Stimulated activated CD8-positive, alpha-beta memory T cell treated with anti-CD3 and anti-CD28 coated beads, Interleukin-4, amount 100 ng/mL, for 1 hour (primary cell): ENCODE measurements around the gene PSMD9.
"Not testable (repeated sequence)": the region's sequence is repeated elsewhere in the genome, so short reads cannot be mapped to it uniquely, and the experiment has no call there.

Experiments used
- DNase-seq, 2 donors: peaks; one replicate each; pipeline ENCODE4 v3.0.0-alpha.2; 2020; ENCODE audit warnings: low read depth in 2 of 2, low spot score in 1 of 2

Gene PSMD9

DNA sequence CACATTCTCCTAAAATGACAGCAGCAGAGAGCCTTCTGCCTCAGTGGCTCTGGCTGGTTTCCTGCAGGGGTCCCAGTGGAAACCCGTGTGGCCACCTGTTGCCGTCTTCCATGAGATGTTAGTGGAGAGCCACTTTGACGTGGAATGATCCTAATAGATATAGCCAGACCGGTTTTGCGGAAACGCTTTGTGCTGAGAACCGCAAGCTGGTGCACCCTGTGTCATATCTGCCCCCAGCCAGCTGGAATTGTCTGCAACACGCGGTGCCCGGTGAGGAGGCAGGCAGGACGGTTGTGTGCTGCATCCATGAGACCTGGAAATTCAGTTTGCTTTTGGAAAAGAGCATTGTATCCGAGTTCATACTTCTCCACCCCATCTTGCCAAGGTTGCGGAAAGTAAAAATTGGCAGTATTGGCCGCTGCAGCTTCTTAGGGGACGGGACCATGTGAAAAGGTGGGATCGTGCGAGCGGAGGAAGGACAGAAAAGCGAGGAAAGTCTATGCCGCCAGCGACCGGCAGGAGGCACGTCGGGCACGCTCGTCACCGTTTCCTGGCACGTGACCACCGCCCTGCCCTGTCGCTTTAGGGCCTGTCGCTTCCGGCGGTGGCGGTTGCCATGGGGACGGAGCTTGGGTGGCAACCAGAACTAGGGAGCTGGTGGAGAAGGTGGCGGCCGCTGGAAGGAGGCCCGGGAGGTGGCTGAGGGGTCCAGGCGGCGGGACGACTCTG, 29.5 kb downstream of the PSMD9 start, which contains the start of gene CFAP251:
Gene CFAP251 (plus strand): TSS at position 643 of the 729 bp plus-strand sequence. CDS start 2,714 bp downstream, outside the sequence.
- peak; percentile 93 to 96 for DNase-seq

DNA sequence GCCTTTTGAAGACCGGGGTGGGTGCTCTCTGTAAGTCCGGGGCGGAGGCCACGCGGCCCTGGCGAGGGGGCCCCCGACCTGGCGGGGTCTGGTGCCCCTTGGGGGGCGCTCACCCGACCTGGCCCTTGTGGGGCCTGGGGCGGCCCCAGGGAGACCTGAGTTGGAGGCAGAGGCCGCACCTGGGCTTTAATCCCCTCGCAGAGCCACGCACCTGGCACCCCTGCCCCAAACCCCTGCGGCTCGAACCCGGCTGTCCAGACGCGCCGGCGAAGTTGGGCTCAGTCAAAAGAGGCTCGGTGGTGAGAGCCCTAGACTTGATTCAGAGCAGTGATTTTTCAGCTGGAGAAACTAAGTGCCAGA, 30.1 kb downstream of the PSMD9 start:
- DNase-seq, result no peak

DNA sequence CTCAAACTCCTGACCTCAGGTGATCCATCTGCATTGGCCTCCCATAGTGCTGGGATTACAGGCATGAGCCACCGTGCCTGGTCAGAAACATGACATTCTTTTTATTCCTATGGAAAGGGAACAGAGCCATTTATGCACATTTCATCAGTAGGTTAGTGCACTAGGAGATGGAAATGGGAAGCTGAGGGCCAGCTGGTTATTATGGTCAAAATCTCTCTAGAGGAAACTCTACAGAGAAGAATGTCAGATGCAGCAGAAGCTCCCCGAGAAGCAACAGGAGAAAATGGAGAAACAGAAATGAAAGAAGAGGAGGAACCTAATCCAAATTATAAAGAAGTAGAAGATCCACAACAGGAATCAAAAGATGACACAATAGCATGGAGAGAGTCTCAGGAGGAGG, 32.5 kb downstream of the PSMD9 start:
- DNase-seq, result no peak

DNA sequence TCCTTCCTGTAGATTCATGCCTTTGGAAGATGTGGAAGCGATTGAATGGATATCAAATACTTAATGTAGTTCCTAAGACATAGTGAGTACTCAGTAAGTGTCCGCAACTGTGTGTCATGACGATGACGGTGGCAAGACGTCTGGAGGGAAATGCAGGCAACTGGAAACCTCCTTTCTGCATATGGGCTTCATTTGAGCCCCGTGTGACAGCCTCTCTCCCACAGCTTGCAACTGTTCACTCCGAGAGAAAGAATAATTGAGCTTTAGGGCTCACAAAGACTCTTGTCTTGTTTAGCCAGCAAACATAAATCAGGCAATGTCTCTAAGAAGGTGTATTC, 36.7 kb downstream of the PSMD9 start:
- no peak for DNase-seq

DNA sequence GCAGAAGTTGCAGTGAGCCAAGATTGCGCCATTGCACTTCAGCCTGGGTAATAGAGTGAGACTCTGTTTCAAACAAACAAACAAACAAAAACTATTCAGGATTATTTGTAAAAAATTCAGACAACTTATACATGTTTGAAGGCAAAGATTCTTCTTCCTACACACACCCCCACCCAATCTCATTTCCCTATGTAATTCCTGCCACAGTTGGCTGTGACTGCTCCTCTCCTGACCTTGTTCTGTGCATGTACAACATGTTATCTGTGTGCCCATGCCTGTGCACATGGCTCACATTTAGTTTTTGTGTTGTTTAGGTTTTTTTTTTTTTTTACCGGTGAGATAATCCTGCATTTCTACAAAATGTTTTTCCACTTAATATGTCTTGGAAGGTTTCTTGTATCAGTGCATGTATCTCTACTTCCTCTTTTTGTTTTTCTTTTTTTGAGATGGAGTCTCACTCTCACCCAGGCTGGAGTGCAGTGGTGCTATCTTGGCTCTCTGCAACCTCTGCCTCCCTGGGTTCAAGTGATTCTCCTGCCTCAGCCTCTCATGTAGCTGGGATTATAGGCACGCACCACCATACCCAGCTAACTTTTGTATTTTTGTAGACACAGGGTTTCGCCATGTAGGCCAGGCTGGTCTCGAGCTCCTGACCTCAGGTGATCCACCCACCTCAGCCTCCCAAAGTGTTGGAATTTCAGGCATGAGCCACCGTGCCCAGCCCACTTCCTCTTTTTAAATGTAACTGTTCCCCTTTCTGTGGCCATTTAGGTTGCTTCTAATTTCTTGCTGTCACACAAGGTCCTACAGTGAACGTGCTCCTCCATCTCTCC, 38.5 kb downstream of the PSMD9 start:
- no peak for DNase-seq

DNA sequence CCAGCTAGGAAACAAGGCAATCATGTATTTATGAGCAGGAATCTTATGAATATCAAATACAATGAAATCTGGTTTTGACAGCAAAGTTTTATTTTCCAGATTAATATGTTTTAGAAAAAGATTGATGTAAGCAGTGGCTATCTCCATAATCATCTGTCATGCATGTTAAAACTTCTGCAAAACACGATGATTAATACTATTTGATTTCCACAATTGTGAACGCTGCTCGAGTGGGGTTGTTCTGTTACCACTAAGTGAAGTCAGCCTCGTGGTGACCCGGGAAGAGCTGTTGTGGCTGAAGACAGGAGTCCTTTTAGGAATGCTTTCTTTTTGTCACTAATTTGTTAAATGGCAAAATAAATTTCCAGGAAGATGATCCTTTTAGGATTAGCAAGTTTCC, 39.2 kb downstream of the PSMD9 start:
- no peak for DNase-seq

DNA sequence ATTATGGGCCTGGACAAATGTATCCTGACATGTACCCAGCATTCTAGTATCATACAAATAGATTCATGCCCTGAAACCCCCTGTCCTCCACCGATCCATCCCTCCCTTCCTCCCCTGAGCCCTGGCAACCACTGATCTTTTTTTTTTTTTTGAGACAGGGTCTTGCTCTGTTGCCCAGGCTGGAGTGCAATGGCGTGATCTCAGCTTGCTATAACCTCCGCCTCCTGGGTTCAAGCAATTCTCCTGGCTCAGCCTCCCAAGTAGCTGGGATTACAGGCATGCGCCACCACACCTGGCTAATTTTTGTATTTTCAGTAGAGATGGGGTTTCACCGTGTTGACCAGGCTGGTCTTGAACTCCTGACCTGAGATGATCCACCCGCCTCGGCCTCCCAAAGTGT, 41.0 kb downstream of the PSMD9 start:
- not testable (repeated sequence) for DNase-seq

DNA sequence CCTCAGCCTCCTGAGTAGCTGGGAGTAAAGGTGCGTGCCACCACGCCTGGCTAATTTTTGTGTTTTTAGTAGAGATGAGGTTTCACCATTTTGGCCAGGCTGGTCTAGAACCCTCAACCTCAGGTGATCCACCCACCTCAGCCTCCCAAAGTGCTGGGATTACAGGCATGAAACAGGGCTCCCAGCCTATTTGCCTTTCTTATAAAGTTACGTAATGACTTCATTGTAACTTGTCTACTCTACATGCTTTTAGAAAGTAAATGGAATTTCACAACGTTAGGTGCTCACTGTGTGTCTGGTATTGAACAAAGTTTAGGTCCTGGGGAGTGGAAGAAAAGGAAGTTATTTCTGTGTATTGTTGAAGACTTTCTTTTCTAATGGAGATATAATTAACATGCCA, 42.3 kb downstream of the PSMD9 start:
- no peak for DNase-seq

DNA sequence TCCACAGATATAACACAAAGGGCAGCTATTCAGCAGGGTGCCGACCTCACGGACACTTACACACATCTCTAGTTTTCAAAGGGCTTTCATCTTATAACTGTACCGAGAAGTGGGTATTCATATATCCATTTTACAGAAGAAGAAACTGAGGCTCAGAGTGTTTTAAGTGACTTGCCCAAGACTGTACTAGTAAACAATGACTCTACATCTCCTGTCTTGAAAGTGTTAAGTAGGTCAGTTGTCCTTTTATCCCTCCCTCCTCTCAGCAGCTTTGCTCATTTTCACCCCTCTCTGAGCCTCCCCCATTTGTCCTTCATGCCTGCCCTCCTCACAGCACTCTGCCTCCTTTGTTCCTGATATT, 43.6 kb downstream of the PSMD9 start:
- no peak for DNase-seq

DNA sequence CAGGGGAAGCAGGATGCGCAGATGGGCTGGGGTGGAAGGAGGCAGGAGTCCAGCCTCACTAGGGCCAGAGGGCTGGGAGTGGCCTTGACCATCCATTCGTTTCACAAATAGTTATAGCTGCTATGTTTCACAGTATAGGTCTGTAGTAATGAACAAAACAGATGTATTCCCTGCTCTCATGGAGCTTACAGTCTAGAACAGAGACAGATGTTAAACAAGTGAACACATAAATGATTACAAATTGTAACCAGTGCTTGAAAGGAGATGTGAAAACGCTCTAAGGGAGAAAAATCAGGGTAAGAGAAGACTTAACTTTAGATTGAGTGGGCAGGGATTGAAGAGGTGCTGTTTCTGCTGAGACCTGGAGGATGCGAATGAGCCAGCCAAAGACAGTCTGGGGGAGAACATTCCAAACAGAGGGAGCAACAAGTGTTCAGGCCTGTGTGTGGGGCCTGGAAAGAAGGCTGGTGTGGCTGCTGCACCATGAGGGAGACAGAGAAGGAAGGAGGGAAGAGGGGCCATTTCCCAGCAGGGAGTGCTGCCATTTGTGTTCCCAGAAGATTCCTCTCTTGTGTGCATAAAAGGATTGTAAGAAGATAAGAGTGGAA, 44.4 kb downstream of the PSMD9 start:
- DNase-seq, result no peak

DNA sequence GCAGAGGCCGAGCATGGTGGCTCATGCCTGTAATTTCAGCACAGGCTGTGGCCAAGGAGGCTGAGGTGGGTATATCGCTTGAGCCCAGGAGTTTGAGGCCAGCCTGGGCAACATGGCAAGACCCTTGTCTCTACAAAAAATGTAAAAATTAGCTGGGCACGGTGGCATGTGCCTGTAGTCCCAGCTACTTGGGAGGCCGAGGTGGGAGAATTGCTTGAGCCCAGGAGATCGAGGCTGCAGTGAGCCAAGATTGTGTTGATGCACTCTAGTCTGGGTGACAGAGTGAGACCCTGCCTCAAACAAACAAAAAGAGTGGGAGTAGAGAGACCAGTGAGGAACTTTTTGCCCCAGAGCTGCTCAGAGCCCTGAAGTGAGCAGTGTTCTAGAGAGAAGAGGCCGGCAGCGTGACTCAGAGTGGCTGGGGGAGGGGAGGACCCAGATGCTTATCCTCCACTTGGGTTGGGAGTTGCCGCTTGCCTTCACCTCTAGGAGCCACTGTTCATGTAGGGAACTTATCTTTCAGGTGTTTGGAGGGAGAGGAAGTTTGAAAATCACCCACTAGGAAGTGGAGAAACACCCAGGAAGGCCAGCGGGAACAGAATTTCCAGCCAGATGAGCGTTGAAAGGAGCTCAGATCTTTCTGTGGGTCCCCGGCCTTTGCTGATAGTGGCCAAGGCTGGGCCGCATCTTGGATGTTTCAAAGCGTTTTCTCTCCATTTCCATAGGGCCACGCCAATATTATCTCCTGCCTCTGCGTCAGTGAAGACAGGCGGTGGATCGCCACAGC, 45.1 kb downstream of the PSMD9 start:
- DNase-seq, result no peak

DNA sequence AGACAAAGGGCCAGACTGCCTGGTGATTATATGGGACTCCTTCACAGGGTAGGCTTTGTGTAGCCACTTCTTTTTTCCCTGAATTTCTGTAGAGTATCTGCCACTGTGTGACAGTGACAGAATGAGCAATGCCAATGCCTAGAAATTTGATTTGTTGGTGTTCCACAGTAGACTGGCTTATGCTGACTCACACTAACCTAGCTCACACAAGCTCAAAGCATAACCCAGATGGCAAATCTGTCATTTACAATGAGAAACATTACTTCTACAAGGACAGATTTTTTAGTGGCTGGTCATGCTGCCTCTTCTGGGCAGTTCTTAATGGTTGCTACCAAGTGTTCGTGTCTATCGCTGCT, 45.7 kb downstream of the PSMD9 start:
- DNase-seq, result no peak

DNA sequence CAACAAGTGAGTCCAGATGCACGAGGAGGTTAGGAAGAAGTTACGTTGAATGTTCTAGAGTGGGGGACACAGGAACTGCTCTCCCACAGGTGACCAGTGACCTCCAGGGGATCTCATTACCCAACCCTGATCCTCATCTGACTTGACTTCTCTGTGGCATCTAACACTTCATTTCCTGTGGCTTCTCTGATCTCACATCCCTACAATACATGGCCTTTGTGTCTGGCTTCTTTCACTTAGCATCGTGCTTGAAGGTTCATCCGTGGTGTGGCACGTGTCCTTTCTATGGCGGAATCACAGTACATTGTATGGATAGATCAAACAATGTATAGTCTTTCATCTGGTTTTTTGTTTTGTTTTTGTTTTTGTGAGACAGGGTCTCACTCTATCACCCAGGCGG, 49.1 kb downstream of the PSMD9 start:
- DNase-seq, result no peak

DNA sequence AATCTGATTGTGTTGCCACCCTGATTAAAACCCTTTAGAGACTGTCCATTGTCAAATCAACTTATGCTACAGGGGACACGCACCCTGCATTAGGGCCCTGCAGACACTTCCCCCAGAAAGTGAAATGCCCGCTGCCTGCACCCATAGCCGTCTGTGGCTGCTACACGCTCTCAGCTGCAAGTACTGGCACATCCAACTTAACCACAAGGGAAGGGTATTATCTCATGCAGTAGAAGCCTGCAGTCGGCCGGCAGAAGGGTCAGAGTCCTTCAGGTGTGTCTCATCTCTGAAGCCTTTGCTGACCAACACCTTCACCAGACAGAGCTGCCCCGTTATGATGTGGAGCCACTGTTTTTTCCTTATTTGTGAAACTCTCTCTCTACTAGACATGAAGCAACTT, 50.6 kb downstream of the PSMD9 start:
- peak in 1 of 2 donors; percentile 0 for DNase-seq

DNA sequence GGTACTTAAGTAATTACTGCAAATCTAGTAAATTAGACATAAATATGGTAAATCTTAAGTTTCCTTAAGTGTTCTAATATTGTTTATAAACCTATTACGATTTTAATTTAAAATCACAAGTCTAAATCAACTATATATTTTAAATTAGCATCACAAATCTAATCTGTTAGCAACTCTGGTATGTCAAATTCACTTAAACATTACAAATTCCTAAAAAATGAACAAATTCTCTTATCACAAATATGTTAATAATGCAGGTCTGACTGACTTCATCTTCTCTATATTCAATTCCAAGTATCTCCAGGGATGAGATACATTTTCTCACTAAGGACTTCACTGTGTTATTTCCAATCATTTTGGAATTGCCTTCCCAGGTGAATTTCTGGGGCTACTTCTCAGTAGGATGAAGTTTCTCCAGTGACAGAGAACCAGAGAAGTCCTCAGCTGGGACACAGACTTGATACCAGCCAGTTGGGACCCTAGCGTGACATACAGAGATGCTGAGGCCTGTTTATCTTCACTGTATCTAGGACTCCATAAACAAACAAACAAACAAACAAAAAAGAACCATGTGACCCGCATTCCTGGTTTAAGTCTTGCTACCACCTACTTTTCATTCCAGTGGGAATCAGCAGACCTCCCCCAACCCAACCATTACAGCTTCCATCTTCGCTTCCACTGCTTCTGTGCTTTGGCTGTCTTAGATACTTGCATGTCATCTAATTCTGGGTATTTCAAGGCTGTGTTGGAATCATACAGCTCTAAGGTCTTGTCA, 51.6 kb downstream of the PSMD9 start:
- DNase-seq, result no peak

DNA sequence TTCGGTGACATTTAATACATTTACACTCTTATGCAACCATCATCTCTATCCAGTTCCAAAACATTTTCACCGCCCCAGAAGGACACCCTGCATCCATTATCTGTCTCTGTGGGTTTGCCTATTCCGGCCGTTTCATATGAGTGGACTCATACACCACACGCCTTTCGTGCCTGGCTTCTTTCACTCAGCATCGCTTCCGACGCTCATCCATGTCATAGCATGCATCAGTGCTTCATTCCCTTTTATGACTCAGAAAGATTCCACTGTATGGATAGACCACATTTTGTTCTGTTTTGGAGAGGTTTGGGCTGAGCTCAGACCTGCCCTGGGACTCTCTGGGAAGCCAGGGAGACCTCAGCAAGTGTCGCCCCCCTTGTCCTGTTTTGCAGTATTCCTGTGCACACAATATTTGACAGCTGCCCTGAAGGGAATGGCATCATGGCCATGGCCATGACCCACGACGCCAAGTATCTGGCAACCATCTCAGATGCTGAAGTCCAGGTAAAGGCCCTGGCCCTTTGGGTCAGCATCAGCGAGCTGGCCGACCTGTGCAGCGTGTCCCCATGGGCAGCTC, 53.6 kb downstream of the PSMD9 start:
- no peak for DNase-seq

DNA sequence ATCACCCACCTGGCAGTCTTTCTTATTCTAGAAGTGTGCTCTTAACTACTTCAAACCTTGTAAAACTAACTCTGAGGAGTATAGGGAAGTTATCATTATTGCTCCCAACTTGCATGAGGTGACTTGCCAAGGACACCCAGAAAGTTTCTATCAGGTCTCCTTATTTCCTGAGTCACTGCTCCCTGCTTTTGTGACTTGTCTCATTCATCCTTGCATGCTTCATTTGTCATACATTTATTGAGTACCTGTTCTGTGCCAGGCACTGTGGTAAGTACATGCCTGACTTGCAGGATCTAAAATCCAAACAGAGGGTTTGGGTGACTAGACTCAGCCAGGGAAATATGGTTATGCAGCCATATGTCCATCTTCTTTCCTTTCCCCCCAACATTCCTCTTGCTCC, 55.3 kb downstream of the PSMD9 start:
- no peak for DNase-seq

DNA sequence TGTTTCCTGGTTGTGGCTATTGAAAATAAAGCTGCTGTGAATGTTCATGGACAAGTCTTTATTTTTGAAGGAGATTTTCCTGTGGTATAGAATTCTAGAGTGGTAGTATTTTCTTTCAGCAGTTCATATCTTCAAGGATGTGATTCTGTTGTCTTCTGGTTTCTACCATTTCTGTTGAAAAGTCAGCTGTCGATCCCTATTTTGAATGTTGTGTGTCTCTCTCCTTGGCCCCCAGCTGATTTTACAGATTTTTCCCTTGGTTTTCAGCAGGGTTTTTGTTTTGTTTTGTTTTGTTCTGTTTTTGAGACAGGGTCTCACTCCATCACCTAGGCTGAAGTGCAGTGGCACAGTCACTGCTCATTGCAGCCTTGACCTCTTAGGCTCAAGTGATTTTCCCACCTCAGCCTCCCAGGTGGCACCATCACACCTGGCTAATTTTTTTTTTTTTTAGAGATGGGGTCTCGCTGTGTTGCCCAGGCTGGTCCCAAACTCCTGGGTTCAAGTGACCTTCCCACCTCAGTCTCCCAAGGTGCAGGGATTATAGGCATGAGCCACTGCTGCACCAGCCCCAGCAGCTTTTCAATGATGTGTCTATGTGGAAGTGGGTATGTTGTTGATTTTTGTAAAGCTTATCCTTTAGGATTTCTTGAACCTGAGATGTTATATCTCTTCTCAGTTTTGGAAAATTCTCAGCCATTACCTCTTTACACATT, 57.9 kb downstream of the PSMD9 start:
- DNase-seq, result no peak

DNA sequence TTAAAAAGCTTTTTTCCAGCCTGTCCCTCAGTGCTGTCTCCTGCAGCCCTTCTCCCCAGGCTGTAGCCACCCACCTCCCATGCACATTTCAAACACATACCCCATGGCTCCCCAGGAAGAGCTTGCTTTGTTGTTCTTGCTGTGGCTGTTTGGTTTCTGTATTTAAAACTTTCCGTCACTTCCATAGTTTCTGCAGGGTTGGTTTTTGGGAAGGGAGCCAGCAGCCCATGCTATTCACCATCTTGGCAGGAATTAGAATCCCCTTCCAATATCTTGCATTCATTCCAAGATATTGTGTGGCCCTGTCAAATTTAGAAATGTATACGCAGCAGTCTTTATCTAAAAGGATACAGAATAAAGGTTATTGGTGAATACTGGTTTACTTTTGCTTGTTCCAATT, 59.4 kb downstream of the PSMD9 start:
- DNase-seq, result no peak
